SK-N-SH (cell line): ENCODE data around the gene MYH10. TPM values are rescaled to one million over a fixed set of nuclear protein-coding genes. Genes with fewer than 3 reads are reported as not detected.

Source experiments
- CTCF ChIA-PET: fragments of 300-600, 350-600 bp; formaldehyde crosslinking; extraction: SDS; loops from one replicate; lab custom pipeline; 2021; lab: Yijun Ruan, JAX
- POLR2A ChIA-PET: fragments of 350-600 bp; sonication (Branson Sonifier 250); formaldehyde crosslinking; extraction: SDS; loops from one replicate; lab custom pipeline; 2020; ENCODE audit warnings: antibody characterized with exemption, inconsistent platforms; lab: Yijun Ruan, JAX
- DNase-seq: peaks from one replicate; pipeline ENCODE4 v3.0.0; 2012
- H2AFZ ChIP-seq: fragments of 200-600 bp; sonication (generic); 2 replicates; pipeline ENCODE4 v1.8.1; 2016; ENCODE audit warnings: antibody characterized with exemption, mild to moderate bottlenecking, low read depth
- H3F3A ChIP-seq: fragments of 200-600 bp; sonication (generic); replicated peaks from 2 replicates; pipeline ENCODE3; 2016; ENCODE audit warnings: antibody characterized with exemption, mild to moderate bottlenecking; ENCODE audit not compliant: insufficient read depth
- H3K27ac ChIP-seq, 2 experiments: fragments of 200-500 bp in 1 of 2; fragments of 200-600 bp in 1 of 2; sonication (Bioruptor generic) in 1 of 2; sonication (generic), shearing (Covaris generic) in 1 of 2; 2 replicates each; pipeline versions ENCODE4 v1.5.1 to v1.6.1; 2014 to 2016; ENCODE audit warnings: low read depth in 2 of 2, inconsistent platforms in 1 of 2, low read length in 1 of 2, mild to moderate bottlenecking in 1 of 2, mixed read lengths in 1 of 2
- H3K27me3 ChIP-seq: fragments of 200-600 bp; sonication (generic), shearing (Covaris generic); 2 replicates; pipeline ENCODE4 v1.6.1; 2016; ENCODE audit warnings: mixed run types; ENCODE audit not compliant: insufficient read depth
- H3K36me3 ChIP-seq, 2 experiments: fragments of 200-500 bp in 1 of 2; fragments of 200-600 bp in 1 of 2; sonication (Bioruptor generic) in 1 of 2; sonication (generic) in 1 of 2; replicated peaks in 1 of 2; 2 replicates each; pipeline versions ENCODE3 to v1.5.1; 2014 to 2016; ENCODE audit warnings: low read length in 1 of 2, mild to moderate bottlenecking in 1 of 2; ENCODE audit not compliant: insufficient read depth in 2 of 2, control insufficient read depth in 1 of 2
- H3K4me1 ChIP-seq, 2 experiments: fragments of 200-500 bp in 1 of 2; fragments of 200-600 bp in 1 of 2; sonication (Bioruptor generic) in 1 of 2; sonication (generic), shearing (Covaris generic) in 1 of 2; 2 replicates each; pipeline versions ENCODE4 v1.5.1 to v1.6.1; 2014 to 2016; ENCODE audit warnings: low read depth in 1 of 2, low read length in 1 of 2, mixed run types in 1 of 2; ENCODE audit not compliant: insufficient read depth in 2 of 2, control insufficient read depth in 1 of 2
- H3K4me2 ChIP-seq: fragments of 200-600 bp; sonication (generic), shearing (Covaris generic); 2 replicates; pipeline ENCODE4 v1.6.1; 2017; ENCODE audit warnings: mixed run types
- H3K4me3 ChIP-seq, 2 experiments: fragments of 200-500 bp in 1 of 2; fragments of 200-600 bp in 1 of 2; sonication (Bioruptor generic) in 1 of 2; sonication (generic), shearing (Covaris generic) in 1 of 2; 2 replicates each; pipeline versions ENCODE4 v1.5.1 to v1.8.1; 2014 to 2016; ENCODE audit warnings: low read depth in 2 of 2, inconsistent platforms in 1 of 2, low read length in 1 of 2, mild to moderate bottlenecking in 1 of 2, mixed read lengths in 1 of 2, moderate library complexity in 1 of 2
- H3K79me2 ChIP-seq: fragments of 200-600 bp; sonication (generic); 2 replicates; pipeline ENCODE4 v1.8.1; 2017; ENCODE audit warnings: mild to moderate bottlenecking; ENCODE audit not compliant: insufficient read depth
- H3K9ac ChIP-seq: fragments of 200-600 bp; sonication (generic); 2 replicates; pipeline ENCODE4 v1.6.1; 2017; ENCODE audit warnings: mixed run types
- H3K9me2 ChIP-seq: fragments of 200-600 bp; sonication (generic); 2 replicates; pipeline ENCODE4 v1.6.1; 2017; ENCODE audit warnings: mixed run types
- H3K9me3 ChIP-seq: fragments of 200-600 bp; sonication (generic); 2 replicates; pipeline ENCODE4 v1.6.1; 2017; ENCODE audit warnings: mixed run types, mild to moderate bottlenecking, moderate library complexity
- H4K20me1 ChIP-seq: fragments of 200-600 bp; sonication (generic); 2 replicates; pipeline ENCODE4 v1.6.1; 2017; ENCODE audit warnings: mild to moderate bottlenecking, mixed run types; ENCODE audit not compliant: insufficient read depth
- FOSL2 ChIP-seq: IDR thresholded peaks from 2 replicates; pipeline ENCODE4 v1.4.0; 2012; ENCODE audit warnings: low read depth, mild to moderate bottlenecking, moderate library complexity, borderline replicate concordance
- GABPA ChIP-seq: IDR thresholded peaks from 2 replicates; pipeline ENCODE4 v1.4.0; 2012; ENCODE audit warnings: low read depth, mild to moderate bottlenecking
- MXI1 ChIP-seq: IDR thresholded peaks from 2 replicates; pipeline ENCODE4 v1.6.1; 2012; ENCODE audit warnings: mild to moderate bottlenecking, low read depth, low read length, improper control_type of control experiment
- RFX5 ChIP-seq: IDR thresholded peaks from 2 replicates; pipeline ENCODE4 v1.6.1; 2012; ENCODE audit warnings: mild to moderate bottlenecking, improper control_type of control experiment, low read length
- SMC3 ChIP-seq: IDR thresholded peaks from 2 replicates; pipeline ENCODE4 v1.6.1; 2012; ENCODE audit warnings: low read depth, low read length, improper control_type of control experiment
- TCF12 ChIP-seq: IDR thresholded peaks from 2 replicates; pipeline ENCODE4 v1.4.0; 2012
- ZBTB33 ChIP-seq: IDR thresholded peaks from 2 replicates; pipeline ENCODE4 v1.4.0; 2012; ENCODE audit warnings: low read depth, borderline replicate concordance
- WGBS: methylation state at CpG from one replicate; pipeline ENCODE4 v1.1.6; 2017; ENCODE audit warnings: low lambda C conversion rate; 5-methylcytosine and 5-hydroxymethylcytosine counted together
- polyA plus RNA-seq, 3 experiments: library from polyadenylated mRNA; depleted of rRNA; stranded (reverse); fragments of >200 nt; gene quantifications; 2 replicates each; pipeline ENCODE4 v1.2.3, GENCODE V29; 2012
- TF ChIP-seq, protein P1 (sequence below): fragments of 150-350 bp; IDR thresholded peaks from 2 replicates; pipeline ENCODE4 v1.6.1; 2017; ENCODE audit warnings: antibody characterized with exemption, low read length, low read depth, borderline replicate concordance
- TF ChIP-seq, protein P2 (sequence below): IDR thresholded peaks from 2 replicates; pipeline ENCODE4 v1.6.1; 2012; ENCODE audit warnings: mild to moderate bottlenecking, low read depth, low read length, moderate library complexity
- TF ChIP-seq, protein P3 (sequence below): fragments of 150-350 bp; IDR thresholded peaks from 2 replicates; pipeline ENCODE4 v1.6.1; 2016; ENCODE audit warnings: mild to moderate bottlenecking, low read depth, low read length

The MYH10 gene
- polyA plus RNA-seq, 1 of the 3 experiments (the other 2 are of a cell fraction) = 64.2 TPM

DNA sequence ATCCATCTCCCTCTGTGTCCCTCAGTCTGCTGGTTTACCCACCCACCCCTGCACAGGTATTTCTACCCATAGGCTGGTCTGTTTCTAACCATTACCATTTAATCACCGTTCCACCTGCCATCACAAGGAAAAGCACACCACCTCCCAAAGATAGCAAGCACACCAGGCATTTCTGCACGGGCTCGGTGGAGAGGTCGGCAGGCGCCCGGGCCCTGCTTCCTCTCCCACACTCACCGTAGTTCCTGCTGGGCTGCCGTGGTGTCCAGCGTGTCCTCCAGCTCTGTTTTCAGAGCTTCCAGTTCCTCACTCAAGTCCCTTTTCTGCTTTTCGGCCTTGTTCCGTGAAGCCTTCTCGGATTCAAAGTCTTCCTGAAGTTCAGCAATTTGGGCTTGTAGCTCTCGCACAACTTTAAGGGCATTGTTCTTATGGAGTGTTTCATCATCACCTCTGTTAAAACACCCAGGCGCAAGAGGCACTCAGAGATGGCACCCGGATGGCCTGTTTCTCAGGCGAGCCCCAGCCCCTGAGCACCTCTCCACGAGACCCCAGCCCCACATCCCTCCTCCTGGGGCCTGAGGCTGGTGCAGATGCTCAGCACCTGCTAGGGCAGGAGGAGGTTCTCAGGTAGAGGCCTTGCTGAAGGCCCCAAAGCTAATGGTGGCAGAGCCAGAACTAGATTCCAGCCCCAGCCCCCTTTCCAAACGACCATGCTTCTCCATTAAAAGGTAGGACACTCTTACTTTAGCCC, 125.9 kb downstream of the MYH10 start:
- TF ChIP-seq, protein P1, sequence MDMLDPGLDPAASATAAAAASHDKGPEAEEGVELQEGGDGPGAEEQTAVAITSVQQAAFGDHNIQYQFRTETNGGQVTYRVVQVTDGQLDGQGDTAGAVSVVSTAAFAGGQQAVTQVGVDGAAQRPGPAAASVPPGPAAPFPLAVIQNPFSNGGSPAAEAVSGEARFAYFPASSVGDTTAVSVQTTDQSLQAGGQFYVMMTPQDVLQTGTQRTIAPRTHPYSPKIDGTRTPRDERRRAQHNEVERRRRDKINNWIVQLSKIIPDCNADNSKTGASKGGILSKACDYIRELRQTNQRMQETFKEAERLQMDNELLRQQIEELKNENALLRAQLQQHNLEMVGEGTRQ = no peak
- TF ChIP-seq, protein P2, sequence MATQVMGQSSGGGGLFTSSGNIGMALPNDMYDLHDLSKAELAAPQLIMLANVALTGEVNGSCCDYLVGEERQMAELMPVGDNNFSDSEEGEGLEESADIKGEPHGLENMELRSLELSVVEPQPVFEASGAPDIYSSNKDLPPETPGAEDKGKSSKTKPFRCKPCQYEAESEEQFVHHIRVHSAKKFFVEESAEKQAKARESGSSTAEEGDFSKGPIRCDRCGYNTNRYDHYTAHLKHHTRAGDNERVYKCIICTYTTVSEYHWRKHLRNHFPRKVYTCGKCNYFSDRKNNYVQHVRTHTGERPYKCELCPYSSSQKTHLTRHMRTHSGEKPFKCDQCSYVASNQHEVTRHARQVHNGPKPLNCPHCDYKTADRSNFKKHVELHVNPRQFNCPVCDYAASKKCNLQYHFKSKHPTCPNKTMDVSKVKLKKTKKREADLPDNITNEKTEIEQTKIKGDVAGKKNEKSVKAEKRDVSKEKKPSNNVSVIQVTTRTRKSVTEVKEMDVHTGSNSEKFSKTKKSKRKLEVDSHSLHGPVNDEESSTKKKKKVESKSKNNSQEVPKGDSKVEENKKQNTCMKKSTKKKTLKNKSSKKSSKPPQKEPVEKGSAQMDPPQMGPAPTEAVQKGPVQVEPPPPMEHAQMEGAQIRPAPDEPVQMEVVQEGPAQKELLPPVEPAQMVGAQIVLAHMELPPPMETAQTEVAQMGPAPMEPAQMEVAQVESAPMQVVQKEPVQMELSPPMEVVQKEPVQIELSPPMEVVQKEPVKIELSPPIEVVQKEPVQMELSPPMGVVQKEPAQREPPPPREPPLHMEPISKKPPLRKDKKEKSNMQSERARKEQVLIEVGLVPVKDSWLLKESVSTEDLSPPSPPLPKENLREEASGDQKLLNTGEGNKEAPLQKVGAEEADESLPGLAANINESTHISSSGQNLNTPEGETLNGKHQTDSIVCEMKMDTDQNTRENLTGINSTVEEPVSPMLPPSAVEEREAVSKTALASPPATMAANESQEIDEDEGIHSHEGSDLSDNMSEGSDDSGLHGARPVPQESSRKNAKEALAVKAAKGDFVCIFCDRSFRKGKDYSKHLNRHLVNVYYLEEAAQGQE = no peak
- no peak for TF ChIP-seq TCF12
- TF ChIP-seq ZBTB33 = no peak
- no peak for TF ChIP-seq MXI1
- no peak for TF ChIP-seq SMC3
- TF ChIP-seq RFX5 = no peak
- TF ChIP-seq, protein P3, sequence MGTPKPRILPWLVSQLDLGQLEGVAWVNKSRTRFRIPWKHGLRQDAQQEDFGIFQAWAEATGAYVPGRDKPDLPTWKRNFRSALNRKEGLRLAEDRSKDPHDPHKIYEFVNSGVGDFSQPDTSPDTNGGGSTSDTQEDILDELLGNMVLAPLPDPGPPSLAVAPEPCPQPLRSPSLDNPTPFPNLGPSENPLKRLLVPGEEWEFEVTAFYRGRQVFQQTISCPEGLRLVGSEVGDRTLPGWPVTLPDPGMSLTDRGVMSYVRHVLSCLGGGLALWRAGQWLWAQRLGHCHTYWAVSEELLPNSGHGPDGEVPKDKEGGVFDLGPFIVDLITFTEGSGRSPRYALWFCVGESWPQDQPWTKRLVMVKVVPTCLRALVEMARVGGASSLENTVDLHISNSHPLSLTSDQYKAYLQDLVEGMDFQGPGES = no peak
- TF ChIP-seq FOSL2 = no peak
- no peak for TF ChIP-seq GABPA
- ChIA-PET POLR2A (no interaction called here), CTCF (interaction anchor here (1.0 kb wide), 1 partner anchor 93 kb away, joined by 3 read pairs; no protein-coding TSS in a partner anchor)
- no peaks in the 10 kb centered on the region for H3K9me3 ChIP-seq
- no peak overlapping the region for H2AFZ ChIP-seq
- no peak overlapping the region for H3K27ac ChIP-seq
- H3K79me2 ChIP-seq = no peaks in the 10 kb centered on the region
- H3K4me3 ChIP-seq = no peak overlapping the region
- H3K36me3 ChIP-seq = peaks cover 60 to 66% of the 10 kb centered on the region in 2 experiments
- no peaks in the 10 kb centered on the region for H3K4me1 ChIP-seq
- H3F3A ChIP-seq = peaks cover 6% of the 10 kb centered on the region
- no peaks in the 10 kb centered on the region for H3K27me3 ChIP-seq
- H3K9me2 ChIP-seq = no peaks in the 10 kb centered on the region
- H4K20me1 ChIP-seq = no peaks in the 10 kb centered on the region
- no peak for DNase-seq
- no peak overlapping the region for H3K4me2 ChIP-seq
- 92% methylated on average over 18 of the region's 18 CpGs for WGBS
- no peak overlapping the region for H3K9ac ChIP-seq
